Measurements from ENCODE around the gene MSANTD1.

- TF ChIP-seq POLR2AphosphoS5 (IDR thresholded peaks at IDR 0.05; ENCODE audit: borderline replicate concordance, low read depth, low read length) (no peak), EZH2 (IDR thresholded peaks at IDR 0.05) (no peak), FOXP2 (optimal IDR thresholded peaks at IDR 0.05; ENCODE audit: control extremely low read depth, extremely low read length, insufficient read depth) (no peak)
These were observed 1.5 kb downstream of the MSANTD1 start for GRCh38 chr4:3250438-3250955.
